GM19468 (cell line): ENCODE data around the gene GFRA1.

Experiments
- ATAC-seq: cut with Tn5 transposase; IDR thresholded peaks from one replicate; pipeline ENCODE4 v1.9.1; 2021; ENCODE audit warnings: mild to moderate bottlenecking, moderate library complexity, moderate number of reproducible peaks; ENCODE audit not compliant: unreplicated experiment; ENCODE audit errors: extremely low read depth

Gene GFRA1

DNA sequence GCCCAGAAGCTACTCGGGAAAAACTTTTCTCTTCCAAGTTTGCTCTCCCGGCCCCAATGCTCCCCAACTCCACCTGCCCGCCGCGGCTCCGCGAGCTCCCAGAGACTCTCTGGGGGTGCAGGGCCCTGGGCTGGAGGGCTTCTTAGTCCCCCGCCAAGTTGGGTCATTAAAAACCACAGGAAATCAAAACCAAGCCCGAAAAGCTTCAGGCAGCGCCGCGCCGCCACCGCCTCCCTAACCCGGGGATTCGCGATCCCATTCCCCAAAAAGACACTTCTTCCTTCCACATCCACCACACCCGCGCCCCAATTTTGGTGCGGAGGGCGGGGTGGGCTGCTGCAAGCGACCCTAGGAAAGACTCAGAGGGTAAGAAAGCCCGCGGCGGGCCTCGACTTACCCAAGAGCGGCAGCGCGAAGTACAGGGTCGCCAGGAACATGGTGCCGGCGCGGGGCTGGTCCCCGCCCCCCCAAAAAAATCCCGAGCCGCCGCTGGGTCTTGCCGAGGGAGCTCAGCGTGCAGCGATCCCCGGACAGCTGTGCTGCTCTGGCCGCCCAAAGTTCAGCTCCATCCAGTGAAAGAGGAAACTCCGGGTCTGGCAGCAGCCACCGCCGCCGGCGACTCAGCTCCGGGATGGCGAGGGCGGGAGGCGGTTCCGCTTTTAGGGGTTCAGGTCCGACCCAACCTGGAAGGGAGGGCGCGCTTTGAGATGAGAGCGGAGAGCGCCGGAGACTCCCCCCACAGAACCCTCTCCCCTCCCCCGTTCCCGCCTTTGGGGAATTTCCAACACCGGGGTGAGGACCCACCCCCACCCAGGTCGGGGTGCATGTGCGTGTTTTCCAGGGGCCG is 1.2 kb downstream of the GFRA1 start:
- ATAC-seq: no peak

DNA sequence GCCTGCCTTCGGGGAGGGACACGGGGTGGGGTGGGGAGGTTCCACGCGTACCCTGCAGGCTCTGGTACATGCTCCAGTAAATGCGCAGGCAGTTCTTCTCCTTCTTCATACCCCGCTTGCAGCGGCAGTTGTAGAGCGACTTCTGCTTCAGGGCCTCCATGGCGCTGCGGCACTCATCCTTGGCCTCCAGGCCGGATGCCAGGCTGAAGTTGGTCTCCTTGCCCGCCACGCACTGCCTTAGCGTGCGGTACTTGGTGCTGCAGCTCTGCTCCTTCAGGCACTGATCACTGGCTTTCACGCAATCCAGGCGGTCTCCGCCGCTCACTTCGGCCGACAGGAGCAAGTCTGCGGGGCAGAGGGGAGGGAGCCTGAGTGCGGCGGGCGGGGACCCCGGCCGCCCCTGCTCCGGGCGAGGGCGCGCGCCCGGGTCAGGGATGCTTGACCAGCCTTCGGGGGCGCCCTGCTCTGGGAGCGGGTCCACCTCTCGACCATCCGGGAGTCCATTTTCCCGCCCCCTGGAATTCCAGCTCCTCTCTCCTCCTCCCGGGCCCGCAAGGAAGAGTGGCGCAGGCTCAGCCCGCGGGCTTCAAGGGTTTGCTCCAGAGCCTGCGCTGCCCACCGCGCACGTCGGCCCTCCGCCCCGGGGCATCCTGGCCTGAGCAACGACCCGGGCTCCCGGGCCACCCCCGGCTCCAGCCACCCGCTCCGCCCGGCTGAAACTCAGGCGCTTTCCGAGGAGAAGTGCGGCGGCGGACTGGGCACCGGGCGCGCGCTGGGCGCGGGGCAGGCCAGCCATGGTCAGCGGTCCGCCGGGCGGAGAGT is 2.0 kb downstream of the GFRA1 start:
- no peak for ATAC-seq

DNA sequence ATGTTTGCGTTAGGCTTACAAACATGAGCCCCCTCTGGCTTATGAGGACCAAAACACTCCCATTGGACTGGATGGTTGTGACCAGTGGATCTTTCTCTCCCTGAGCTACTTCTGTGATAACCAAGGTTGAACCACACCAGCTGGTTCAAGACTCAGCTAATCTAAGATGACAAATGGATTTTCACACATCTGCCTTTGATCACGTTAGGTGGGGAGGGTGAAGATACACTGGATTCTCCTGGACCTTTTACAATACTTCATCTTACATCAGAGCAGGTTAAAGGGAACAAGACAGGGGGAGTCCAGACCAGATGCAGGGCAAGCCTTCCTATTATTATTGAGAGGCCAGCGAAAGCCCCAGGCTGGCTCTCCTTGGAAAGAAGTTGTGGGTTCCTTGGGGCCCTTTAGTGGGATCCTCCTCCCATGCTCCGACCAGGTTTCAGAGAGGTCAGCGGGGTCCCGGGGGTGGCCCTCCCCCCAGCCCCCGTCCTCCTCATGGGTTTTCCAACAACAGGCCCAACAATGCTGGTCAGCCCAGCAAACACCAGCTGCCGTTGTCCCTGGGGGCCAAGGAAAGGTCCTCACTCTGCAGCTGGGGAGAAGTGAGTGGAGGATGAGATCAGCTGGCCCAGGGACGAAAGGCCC is 2.8 kb downstream of the GFRA1 start:
- ATAC-seq: no peak

GRCh38 chr10:116269619-116270018 is 3.4 kb downstream of the GFRA1 start:
- no peak for ATAC-seq

DNA sequence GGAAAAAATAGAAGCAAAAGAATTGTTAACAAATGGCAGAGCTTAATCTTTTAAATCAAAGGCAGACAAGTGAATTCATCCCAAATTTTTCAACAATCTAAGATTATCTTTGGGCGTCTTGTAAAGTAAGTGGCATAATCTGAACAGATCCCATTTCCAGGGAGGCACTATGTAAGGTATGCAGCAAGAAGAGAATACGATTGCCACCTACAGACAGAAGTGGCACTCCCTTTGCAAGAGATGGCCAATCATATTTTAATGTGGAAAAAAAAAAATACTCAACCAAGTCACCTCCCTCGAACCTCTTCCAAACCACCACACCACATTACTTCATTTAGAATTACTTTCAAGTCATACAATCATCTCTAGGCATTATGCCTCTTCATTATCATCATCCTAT is 4.0 kb downstream of the GFRA1 start:
- ATAC-seq: no peak

- ATAC-seq: no peak
These were observed 7.3 kb downstream of the GFRA1 start for GRCh38 chr10:116265686-116266085.

GRCh38 chr10:116263870-116264655 is 8.9 kb downstream of the GFRA1 start:
- ATAC-seq: no peak

DNA sequence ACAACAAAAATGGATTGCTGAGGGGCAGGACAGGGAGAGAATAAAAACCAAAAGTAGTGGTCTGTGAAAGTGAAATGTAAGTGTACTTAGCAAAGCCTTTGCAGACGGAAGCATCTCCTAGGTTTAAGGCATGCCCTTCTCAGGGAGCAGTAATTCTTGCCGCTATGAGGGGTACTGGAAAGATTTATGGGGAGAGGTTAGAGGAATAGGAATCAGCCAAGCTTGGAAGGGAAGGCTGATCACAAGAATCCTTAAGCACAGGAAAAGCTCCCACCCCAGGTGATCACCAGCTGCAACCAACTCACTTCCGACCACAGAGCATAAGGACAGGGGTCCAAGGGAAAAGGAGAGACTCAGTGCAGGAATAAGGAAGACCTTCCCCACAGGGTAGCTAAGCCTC is 10.3 kb downstream of the GFRA1 start:
- no peak for ATAC-seq

GRCh38 chr10:116260599-116260998 is 12.4 kb downstream of the GFRA1 start:
- no peak for ATAC-seq

DNA sequence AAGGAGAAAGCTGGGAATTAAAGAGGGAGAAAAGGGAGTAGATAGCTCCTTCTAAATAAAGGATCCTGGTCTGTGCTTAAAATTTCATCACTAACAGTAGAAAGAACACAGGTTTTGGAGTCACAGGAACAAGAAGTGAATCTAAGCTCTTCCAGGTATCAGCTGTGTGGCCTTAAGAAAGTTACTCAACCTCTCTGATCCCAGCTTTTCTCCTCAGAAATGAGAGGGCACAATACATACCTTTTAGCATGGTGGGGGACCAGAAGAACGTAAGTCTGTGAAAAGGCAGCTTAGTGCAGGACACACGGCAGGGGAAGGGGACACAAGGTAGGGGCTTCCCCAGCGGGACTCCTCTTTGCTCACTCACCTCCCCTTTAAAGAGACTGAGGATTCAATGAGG is 13.4 kb downstream of the GFRA1 start:
- ATAC-seq: no peak

GRCh38 chr10:116257785-116258184 is 15.2 kb downstream of the GFRA1 start:
- no peak for ATAC-seq

DNA sequence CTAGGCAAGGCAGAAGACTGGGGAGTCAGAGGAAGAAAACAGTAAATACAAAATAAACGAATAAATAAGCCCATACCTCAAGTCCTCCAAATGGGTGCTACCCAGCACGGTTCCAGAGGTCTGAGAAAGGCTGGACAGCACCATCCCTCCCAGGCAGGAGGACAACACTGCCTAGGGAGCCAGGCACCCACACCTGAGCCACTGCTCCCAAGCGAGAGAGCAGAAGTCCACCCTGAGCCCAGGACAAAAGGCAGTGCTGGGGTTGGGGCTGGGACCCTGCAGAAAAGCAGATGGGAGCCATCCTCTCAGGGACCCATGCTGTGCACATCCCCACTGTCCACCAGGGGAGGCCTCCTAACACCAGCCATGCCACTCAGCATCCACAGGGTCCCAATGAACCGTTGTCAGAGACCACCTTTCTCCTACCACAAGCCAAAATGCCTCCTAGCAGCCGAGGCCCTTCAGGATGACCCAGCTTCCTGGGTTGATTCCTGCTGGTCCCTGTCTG is 16.2 kb downstream of the GFRA1 start:
- no peak for ATAC-seq

- no peak for ATAC-seq
These were observed 16.9 kb downstream of the GFRA1 start for GRCh38 chr10:116255886-116256751.

DNA sequence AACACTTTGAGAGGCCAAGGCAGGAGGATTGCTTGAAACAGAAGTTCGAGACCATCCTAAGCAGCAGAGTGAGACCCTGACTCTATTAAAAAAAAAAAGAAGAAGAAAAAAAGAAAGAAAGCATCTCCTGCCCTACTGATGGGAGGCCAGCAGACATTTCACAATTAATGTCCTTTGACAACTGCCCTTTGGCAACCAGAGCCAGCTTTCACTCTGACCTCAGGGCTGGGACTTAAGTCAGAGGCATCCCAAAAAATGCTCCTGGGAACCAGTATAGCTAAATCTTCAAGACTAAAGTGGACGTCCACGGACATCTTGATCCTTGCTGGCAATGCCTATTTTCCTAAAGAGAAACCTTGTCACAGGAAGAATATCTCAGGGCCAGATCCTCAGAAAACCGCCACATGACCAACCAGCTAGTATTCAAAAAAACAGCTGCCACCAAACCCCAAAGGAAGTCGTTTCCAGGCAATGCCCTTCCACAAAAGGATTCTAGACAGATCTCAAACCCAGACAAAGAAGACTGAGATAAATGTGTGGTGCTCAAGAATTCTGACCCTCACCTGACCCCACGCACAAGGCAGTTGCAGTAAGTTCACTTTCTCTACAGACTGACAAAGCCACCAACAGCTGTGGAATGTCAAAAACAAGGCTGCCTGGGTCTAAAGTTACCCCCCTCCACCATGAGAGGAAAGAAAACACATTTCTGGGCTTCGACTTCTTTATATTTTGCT is 18.4 kb downstream of the GFRA1 start:
- no peak for ATAC-seq

DNA sequence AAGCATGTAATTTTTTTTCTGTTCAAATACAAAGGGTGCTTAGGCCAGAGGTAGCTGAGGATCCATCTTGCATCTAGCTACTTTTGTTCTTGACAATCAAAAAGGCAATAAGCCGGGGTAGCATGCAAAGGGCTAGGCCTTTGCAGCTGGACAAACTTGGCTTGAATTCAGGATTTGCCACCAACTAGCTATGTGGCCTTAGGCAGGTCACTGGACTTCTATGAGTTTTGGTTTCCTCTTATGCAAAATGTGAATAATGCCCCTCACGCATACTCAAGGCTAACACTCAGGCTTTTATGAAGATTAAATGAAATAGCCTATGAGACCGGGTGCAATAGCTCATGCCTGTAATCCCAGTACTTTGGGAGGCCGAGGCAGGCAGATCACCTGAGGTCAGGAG is 19.3 kb downstream of the GFRA1 start:
- no peak for ATAC-seq

DNA sequence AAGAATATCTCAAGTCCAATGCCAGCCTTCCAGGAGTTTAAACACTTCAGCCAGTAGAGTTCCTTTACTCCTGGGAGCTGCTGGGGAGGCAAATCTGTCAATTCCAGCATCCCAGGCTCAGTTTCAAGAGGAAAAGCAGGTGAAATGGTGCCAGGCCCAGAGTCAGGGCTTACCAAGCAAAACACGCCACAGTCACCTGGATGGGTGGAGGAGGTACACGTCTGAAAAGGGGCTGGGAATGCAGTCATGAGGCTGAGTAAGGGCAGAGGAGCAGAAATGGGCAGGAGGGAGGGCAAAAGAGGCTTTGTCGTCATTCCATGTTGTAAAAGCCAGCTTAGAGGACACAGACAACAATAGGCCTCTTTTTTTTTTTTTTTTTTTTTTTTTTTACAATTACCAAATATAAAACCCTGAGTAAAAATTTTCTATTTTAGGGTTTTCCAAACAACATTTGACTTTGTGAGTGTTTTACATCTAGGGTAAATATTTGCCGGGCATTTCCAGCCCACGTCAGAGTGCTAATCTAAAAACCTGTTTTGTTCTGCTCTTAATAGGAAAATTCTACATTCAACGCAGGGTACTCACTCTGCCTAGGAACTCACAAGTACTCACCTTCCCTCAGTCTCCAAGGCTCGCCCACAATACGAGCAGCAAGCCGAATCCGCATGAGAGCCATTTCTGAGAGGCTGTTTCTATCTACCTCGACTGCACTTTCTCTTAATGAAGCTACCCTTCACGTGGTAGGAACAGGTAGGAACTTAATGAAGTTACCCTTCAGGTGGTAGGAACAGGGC is 21.2 kb downstream of the GFRA1 start:
- ATAC-seq: no peak

DNA sequence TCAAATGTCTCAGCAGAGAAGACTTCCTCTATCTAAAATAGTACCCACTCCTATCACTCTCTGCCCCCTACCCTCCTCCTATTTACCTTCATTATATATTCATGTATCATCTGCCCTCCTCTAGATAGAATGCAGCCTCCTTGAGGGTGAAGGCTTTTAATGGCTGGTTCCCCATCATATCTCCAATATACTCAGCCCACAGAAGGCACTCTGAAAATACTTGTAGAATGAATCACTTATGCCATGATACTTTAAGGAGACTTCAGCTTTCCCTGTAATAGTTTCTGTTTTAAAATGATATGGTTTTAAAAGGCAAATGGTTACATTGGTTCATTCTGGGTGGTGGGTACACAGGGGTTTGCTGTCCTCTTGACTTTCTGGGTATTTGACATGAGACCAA is 25.3 kb downstream of the GFRA1 start:
- no peak for ATAC-seq

GRCh38 chr10:116246263-116246662 is 26.7 kb downstream of the GFRA1 start:
- no peak for ATAC-seq
